ENCODE results near the gene FOXE1.

Gene FOXE1

DNA sequence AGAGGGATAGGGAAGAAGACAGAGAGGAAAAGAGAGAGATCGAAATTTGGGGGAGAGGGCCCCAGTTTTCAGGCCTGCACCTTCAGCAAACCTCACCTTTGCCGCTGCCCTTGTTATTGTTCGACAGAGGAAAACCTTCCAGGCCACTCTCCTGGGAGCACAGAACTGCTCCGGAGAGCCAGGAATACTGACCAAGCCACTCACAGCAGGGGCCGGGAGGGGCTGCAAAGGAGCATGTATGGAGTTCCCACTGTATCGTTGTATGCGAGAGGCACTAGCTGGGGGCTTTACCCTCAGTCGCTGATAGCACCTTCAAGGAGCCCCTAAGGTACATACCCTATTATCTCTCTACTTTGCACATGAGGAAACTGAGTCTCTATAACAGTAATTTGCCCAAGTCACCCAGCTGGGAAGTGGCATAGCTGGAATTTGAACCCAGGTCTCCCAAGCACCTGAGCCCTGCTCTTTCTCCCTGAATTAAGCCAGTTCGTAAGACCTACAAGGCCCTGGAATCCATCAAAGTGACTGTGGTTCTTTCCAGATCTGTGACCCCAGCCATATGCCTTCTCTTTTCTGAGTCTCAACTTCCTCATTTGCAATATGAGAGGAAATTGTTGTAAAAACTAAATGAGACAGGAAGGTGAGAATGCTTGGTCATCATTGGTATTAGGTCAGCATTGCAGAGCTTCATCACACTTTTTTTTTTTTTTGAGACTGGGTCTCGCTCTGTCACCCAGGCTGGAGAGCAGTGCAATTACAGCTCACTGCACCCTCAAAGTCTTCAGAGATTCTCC lies 21.0 kb upstream of the FOXE1 start:
- TF ChIP-seq, protein P1, sequence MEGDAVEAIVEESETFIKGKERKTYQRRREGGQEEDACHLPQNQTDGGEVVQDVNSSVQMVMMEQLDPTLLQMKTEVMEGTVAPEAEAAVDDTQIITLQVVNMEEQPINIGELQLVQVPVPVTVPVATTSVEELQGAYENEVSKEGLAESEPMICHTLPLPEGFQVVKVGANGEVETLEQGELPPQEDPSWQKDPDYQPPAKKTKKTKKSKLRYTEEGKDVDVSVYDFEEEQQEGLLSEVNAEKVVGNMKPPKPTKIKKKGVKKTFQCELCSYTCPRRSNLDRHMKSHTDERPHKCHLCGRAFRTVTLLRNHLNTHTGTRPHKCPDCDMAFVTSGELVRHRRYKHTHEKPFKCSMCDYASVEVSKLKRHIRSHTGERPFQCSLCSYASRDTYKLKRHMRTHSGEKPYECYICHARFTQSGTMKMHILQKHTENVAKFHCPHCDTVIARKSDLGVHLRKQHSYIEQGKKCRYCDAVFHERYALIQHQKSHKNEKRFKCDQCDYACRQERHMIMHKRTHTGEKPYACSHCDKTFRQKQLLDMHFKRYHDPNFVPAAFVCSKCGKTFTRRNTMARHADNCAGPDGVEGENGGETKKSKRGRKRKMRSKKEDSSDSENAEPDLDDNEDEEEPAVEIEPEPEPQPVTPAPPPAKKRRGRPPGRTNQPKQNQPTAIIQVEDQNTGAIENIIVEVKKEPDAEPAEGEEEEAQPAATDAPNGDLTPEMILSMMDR (IDR thresholded peaks at IDR 0.05; ENCODE audit: low read depth, low read length), result no peak
- DNase-seq (ENCODE audit: extremely low read depth, low read depth), result no peak

DNA sequence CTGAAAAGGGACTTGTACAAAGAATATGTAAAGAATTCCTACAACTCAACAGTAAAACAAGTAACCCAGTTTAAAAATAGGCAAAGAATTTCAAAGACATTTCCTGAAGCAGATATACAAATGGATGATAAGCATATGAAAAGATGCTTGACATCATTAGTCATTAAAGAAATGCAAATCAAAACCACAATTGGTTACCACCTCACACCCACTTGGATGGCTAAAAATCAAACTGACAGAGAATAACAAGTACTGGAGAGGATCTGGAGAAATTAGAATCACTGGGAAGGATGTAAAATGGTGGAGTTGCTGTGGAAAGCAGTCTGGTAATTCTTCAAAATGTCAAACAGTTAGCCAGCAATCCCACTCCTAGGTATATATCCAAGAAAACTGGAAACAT lies 12.5 kb upstream of the FOXE1 start:
- TF ChIP-seq, protein P1 (IDR thresholded peaks at IDR 0.05; ENCODE audit: low read depth, low read length), result no peak
- no peak for DNase-seq (ENCODE audit: extremely low read depth, low read depth)

DNA sequence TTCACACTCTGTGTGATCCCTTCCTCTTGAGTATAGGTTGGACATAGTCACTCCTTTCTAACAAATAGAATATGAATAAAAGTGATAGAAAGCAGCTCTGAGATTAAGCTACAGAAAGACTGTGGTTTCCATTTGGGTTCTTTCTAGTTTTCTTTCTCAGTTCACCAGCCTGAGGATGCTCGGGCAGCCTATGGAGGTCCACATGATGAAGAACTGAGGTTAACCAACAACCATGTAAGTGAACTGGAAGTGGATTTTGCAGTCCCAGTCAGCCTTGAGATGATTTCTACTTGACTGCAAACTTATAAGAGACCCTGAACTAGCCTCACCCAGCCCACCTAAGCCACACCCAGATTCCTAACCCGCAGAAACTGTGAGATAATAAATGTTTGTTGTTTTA lies 10.1 kb upstream of the FOXE1 start:
- TF ChIP-seq, protein P1 (IDR thresholded peaks at IDR 0.05; ENCODE audit: low read depth, low read length), result no peak
- no peak for DNase-seq (ENCODE audit: extremely low read depth, low read depth)

DNA sequence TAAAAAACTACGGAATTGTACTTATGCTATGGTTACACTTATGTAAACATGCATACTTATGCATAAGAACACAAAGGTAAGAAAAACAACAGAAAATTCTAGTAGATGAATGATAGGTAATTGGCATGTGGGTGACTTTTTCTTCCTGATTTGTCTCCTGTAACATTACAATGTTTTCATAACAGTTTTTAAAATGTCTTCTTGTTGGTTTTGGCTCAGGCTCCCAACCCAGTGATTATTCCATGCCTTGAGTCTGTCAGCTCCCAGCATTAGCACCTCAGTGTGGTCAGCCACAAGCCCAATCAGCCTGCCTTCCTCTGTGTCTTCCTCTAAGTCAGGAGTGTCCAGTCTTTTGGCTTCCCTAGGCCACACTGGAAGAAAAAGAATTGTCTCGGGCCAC lies 7.9 kb upstream of the FOXE1 start:
- TF ChIP-seq, protein P1 (IDR thresholded peaks at IDR 0.05; ENCODE audit: low read depth, low read length), result no peak
- no peak for DNase-seq (ENCODE audit: extremely low read depth, low read depth)

- DNase-seq (ENCODE audit: extremely low read depth, low read depth), result no peak
- TF ChIP-seq, protein P1 (IDR thresholded peaks at IDR 0.05; ENCODE audit: low read depth, low read length), result no peak
Observed at GRCh38 chr9:97845763-97846162, 7.3 kb upstream of the FOXE1 start.

GRCh38 chr9:97846347-97846746 lies 6.7 kb upstream of the FOXE1 start:
- no peak for DNase-seq (ENCODE audit: extremely low read depth, low read depth)
- TF ChIP-seq, protein P1 (IDR thresholded peaks at IDR 0.05; ENCODE audit: low read depth, low read length), result no peak

DNA sequence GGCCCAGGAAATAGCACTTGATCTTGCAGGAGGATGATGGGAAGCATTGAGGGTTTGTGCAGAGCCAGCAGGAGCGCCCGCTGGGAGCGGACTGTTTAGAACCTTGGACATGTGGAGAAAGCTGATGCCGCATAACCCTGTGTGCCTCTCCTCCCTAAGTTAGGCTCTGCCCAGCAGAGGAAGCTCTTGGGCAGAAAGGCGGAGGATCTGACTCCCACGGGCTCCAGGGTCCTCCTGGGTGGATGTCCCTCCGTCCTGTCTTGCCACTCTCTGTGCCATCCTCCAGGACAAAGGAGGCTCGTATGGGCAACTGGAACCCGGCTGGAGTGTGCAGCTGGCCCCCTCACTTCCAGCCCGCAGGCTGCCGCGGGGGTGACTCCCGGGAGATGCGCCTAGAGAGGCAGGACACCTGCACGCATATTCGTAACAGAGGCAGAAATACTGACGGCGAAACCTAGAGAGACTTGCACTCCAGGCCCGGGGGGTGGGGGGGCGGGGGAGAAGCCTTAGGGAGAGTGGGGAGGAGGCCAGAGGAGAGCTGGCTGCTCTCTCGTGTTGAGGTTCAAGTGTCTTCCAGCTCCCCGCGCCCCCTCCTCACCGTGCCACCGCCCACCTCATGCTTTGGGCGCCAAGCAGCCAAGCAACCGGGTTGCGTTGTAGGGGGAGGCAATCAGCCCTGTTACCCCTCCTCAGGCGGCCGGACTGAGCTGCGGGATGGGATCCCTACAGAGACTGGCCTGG lies 5.4 kb upstream of the FOXE1 start:
- TF ChIP-seq, protein P1 (IDR thresholded peaks at IDR 0.05; ENCODE audit: low read depth, low read length), result no peak
- no peak for DNase-seq (ENCODE audit: extremely low read depth, low read depth)
